Activated CD4-positive, alpha-beta T cell treated with anti-CD3 and anti-CD28 coated beads, Interleukin-2, amount 10 ng/mL, durations not matched to agents 24 days and 14 days (primary cell): ENCODE data around the gene PRKCA. TPM values are rescaled to one million over a fixed set of nuclear protein-coding genes. Genes with fewer than 3 reads are reported as not detected.

ENCODE experiments used
- DNase-seq: peaks from one replicate; pipeline ENCODE4 v3.0.0; 2022
- H3K27ac Mint-ChIP-seq: one replicate; pipeline ENCODE4 v1.8.0; 2022; ENCODE audit warnings: mild to moderate bottlenecking, mixed read lengths
- H3K27me3 Mint-ChIP-seq: one replicate; pipeline ENCODE4 v1.8.0; 2022; ENCODE audit warnings: mixed read lengths
- H3K36me3 Mint-ChIP-seq: one replicate; pipeline ENCODE4 v1.8.0; 2022; ENCODE audit warnings: low read depth, mild to moderate bottlenecking, mixed read lengths
- H3K4me1 Mint-ChIP-seq: one replicate; pipeline ENCODE4 v1.8.0; 2021; ENCODE audit warnings: mixed read lengths
- H3K4me3 Mint-ChIP-seq: one replicate; pipeline ENCODE4 v1.8.0; 2022; ENCODE audit warnings: mild to moderate bottlenecking, moderate library complexity, mixed read lengths
- H3K9me3 Mint-ChIP-seq: one replicate; pipeline ENCODE4 v1.8.0; 2021; ENCODE audit warnings: mixed read lengths
- intact Hi-C: fragments of 100-400 bp; cut with micrococcal nuclease; formaldehyde crosslinking; loops from one replicate; pipeline ENCODE4 v1.15.1; 2023
- total RNA-seq: library from RNA; stranded (reverse); gene quantifications from 2 replicates; pipeline ENCODE4 v1.2.3, GENCODE V29; 2022

PRKCA gene
- total RNA-seq, 1 donor from 2014 or later, result 164 TPM

GRCh38 chr17:66814026-66814425 is 511.6 kb downstream of the PRKCA start:
- no peak overlapping the region for H3K4me3 Mint-ChIP-seq
- no peaks in the 10 kb centered on the region for H3K4me1 Mint-ChIP-seq
- H3K27ac Mint-ChIP-seq, result no peak overlapping the region
- peaks cover 13% of the 10 kb centered on the region for H3K9me3 Mint-ChIP-seq
- intact Hi-C loops, result no loop called here
- peaks cover 3% of the 10 kb centered on the region for H3K27me3 Mint-ChIP-seq
- no peak for DNase-seq
- H3K36me3 Mint-ChIP-seq, result peaks cover 2% of the 10 kb centered on the region

- intact Hi-C loops, result no loop called here
- Mint-ChIP-seq H3K4me1 (no peaks in the 10 kb centered on the region), H3K27me3 (peaks cover 3% of the 10 kb centered on the region), H3K27ac (no peak overlapping the region), H3K36me3 (peaks cover 2% of the 10 kb centered on the region), H3K4me3 (no peak overlapping the region), H3K9me3 (peaks cover 13% of the 10 kb centered on the region)
- no peak for DNase-seq
Observed at GRCh38 chr17:66814570-66814969, 512.2 kb downstream of the PRKCA start.

- Mint-ChIP-seq H3K27ac (no peak overlapping the region), H3K4me3 (no peak overlapping the region), H3K27me3 (peaks cover 3% of the 10 kb centered on the region), H3K9me3 (peaks cover 13% of the 10 kb centered on the region), H3K4me1 (no peaks in the 10 kb centered on the region), H3K36me3 (no peaks in the 10 kb centered on the region)
- intact Hi-C loops, result no loop called here
- no peak for DNase-seq
Observed at GRCh38 chr17:66817750-66818149, 515.3 kb downstream of the PRKCA start.

GRCh38 chr17:66819466-66819865 is 517.1 kb downstream of the PRKCA start:
- intact Hi-C loops, result no loop called here
- no peaks in the 10 kb centered on the region for H3K27me3 Mint-ChIP-seq
- no peaks in the 10 kb centered on the region for H3K36me3 Mint-ChIP-seq
- peaks cover 13% of the 10 kb centered on the region for H3K9me3 Mint-ChIP-seq
- no peak overlapping the region for H3K27ac Mint-ChIP-seq
- DNase-seq, result no peak
- no peaks in the 10 kb centered on the region for H3K4me1 Mint-ChIP-seq
- no peak overlapping the region for H3K4me3 Mint-ChIP-seq

- Mint-ChIP-seq H3K36me3 (no peaks in the 10 kb centered on the region), H3K9me3 (peaks cover 13% of the 10 kb centered on the region), H3K27me3 (peaks cover 6% of the 10 kb centered on the region), H3K27ac (no peak overlapping the region), H3K4me3 (no peak overlapping the region), H3K4me1 (no peaks in the 10 kb centered on the region)
- no peak for DNase-seq
- intact Hi-C loops, result no loop called here
Observed at GRCh38 chr17:66822009-66822408, 519.6 kb downstream of the PRKCA start.

GRCh38 chr17:66826856-66827255 is 524.4 kb downstream of the PRKCA start:
- Mint-ChIP-seq H3K36me3 (no peaks in the 10 kb centered on the region), H3K4me3 (no peak overlapping the region), H3K9me3 (peaks cover 4% of the 10 kb centered on the region), H3K27ac (no peak overlapping the region), H3K4me1 (peaks cover 4% of the 10 kb centered on the region), H3K27me3 (peaks cover 38% of the 10 kb centered on the region)
- no peak for DNase-seq
- intact Hi-C loops, result no loop called here

- no peak overlapping the region for H3K27ac Mint-ChIP-seq
- peaks cover 59% of the 10 kb centered on the region for H3K27me3 Mint-ChIP-seq
- peaks cover 4% of the 10 kb centered on the region for H3K9me3 Mint-ChIP-seq
- intact Hi-C loops, result loop anchor here (2.0 kb wide), 1 partner anchor 77 kb away; no protein-coding TSS in a partner anchor
- peaks cover 4% of the 10 kb centered on the region for H3K4me1 Mint-ChIP-seq
- no peak overlapping the region for H3K4me3 Mint-ChIP-seq
- DNase-seq, result peak; percentile 76
- H3K36me3 Mint-ChIP-seq, result no peaks in the 10 kb centered on the region
Observed at GRCh38 chr17:66829386-66829864, 527.0 kb downstream of the PRKCA start.

GRCh38 chr17:66829883-66830282 is 527.5 kb downstream of the PRKCA start:
- peaks cover 4% of the 10 kb centered on the region for H3K9me3 Mint-ChIP-seq
- no peaks in the 10 kb centered on the region for H3K36me3 Mint-ChIP-seq
- H3K27ac Mint-ChIP-seq, result no peak overlapping the region
- peaks cover 62% of the 10 kb centered on the region for H3K27me3 Mint-ChIP-seq
- H3K4me3 Mint-ChIP-seq, result no peak overlapping the region
- no peak for DNase-seq
- peaks cover 4% of the 10 kb centered on the region for H3K4me1 Mint-ChIP-seq
- intact Hi-C loops, result loop anchor here (2.0 kb wide), 1 partner anchor 77 kb away; no protein-coding TSS in a partner anchor

GRCh38 chr17:66830451-66830850 is 528.0 kb downstream of the PRKCA start:
- intact Hi-C loops, result no loop called here
- DNase-seq, result no peak
- Mint-ChIP-seq H3K36me3 (no peaks in the 10 kb centered on the region), H3K4me3 (no peak overlapping the region), H3K9me3 (peaks cover 4% of the 10 kb centered on the region), H3K27me3 (peaks cover 64% of the 10 kb centered on the region), H3K27ac (no peak overlapping the region), H3K4me1 (peaks cover 4% of the 10 kb centered on the region)

- Mint-ChIP-seq H3K4me3 (no peak overlapping the region), H3K9me3 (peaks cover 4% of the 10 kb centered on the region), H3K4me1 (peaks cover 4% of the 10 kb centered on the region), H3K36me3 (no peaks in the 10 kb centered on the region), H3K27ac (no peak overlapping the region), H3K27me3 (peaks cover 72% of the 10 kb centered on the region)
- intact Hi-C loops, result no loop called here
- no peak for DNase-seq
Observed at GRCh38 chr17:66831383-66832210, 529.2 kb downstream of the PRKCA start.

- Mint-ChIP-seq H3K36me3 (no peaks in the 10 kb centered on the region), H3K9me3 (peaks cover 4% of the 10 kb centered on the region), H3K27ac (no peak overlapping the region), H3K4me1 (peaks cover 4% of the 10 kb centered on the region), H3K4me3 (no peak overlapping the region), H3K27me3 (peaks cover 72% of the 10 kb centered on the region)
- DNase-seq, result no peak
- intact Hi-C loops, result no loop called here
Observed at GRCh38 chr17:66833201-66833600, 530.8 kb downstream of the PRKCA start.

- intact Hi-C loops, result no loop called here
- H3K4me3 Mint-ChIP-seq, result no peak overlapping the region
- H3K4me1 Mint-ChIP-seq, result no peaks in the 10 kb centered on the region
- peaks cover 61% of the 10 kb centered on the region for H3K27me3 Mint-ChIP-seq
- no peaks in the 10 kb centered on the region for H3K9me3 Mint-ChIP-seq
- no peaks in the 10 kb centered on the region for H3K36me3 Mint-ChIP-seq
- no peak overlapping the region for H3K27ac Mint-ChIP-seq
- no peak for DNase-seq
Observed at GRCh38 chr17:66834426-66834918, 532.1 kb downstream of the PRKCA start.

GRCh38 chr17:66834919-66835454 is 532.6 kb downstream of the PRKCA start, which contains the start of gene CACNG5:
Gene CACNG5 (plus strand): TSS chr17:66835117. CDS start chr17:66877333, 42,216 bp downstream.
- no peak for DNase-seq
- Mint-ChIP-seq H3K27me3 (peaks cover 56% of the 10 kb centered on the region), H3K9me3 (no peaks in the 10 kb centered on the region), H3K4me1 (no peaks in the 10 kb centered on the region), H3K27ac (no peak within 1 kb of the TSS), H3K36me3 (no peaks in the 10 kb centered on the region), H3K4me3 (no peak within 1 kb of the TSS)
- intact Hi-C loops, result no loop called here

- DNase-seq, result no peak
- Mint-ChIP-seq H3K36me3 (no peaks in the 10 kb centered on the region), H3K4me1 (no peaks in the 10 kb centered on the region), H3K4me3 (no peak overlapping the region), H3K9me3 (no peaks in the 10 kb centered on the region), H3K27me3 (peaks cover 53% of the 10 kb centered on the region), H3K27ac (no peak overlapping the region)
- intact Hi-C loops, result no loop called here
Observed at GRCh38 chr17:66835476-66835875, 533.1 kb downstream of the PRKCA start.
